Coronary artery (tissue), 2 donors: ENCODE data around the gene ENPP7.

Source experiments
- DNase-seq: peaks from one replicate; pipeline ENCODE4 v3.0.0-alpha.2; 2017; ENCODE audit warnings: low spot score
- H3K27ac ChIP-seq, 2 donors: fragments of 200-600 bp; sonication (generic); one replicate each; pipeline ENCODE4 v1.5.1; 2016 to 2019
- H3K4me3 ChIP-seq: fragments of 200-600 bp; sonication (generic); 2 replicates; pipeline ENCODE4 v1.5.1; 2016; ENCODE audit warnings: mild to moderate bottlenecking, moderate library complexity
- TF ChIP-seq, protein P1 (sequence below): fragments of 200-600 bp; sonication (generic); IDR thresholded peaks from one replicate; pipeline ENCODE4 v1.5.1; 2019; ENCODE audit warnings: antibody characterized with exemption

The ENPP7 gene

DNA sequence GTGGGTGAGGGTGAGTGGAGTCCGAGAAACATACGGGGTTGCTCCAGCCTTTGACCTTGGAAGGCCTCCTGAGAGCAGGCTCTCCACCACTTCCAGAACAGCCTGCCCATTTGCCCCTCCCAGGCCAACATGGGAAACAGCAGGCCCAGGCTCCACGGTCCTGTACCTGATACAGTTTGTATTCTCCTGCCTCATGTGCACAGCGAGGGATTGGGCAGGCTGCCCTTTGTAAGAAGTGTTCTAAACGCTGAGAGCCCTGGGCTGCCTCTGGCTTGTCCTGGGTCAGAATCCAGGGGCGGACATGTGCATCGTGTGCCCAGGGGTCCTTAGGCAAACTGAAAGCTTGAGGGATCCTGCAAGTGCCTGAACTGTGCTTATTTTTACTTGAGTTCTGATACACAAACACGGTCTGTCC, 43.8 kb downstream of the ENPP7 start:
- Histone ChIP-seq H3K27ac (no peak overlapping the region), H3K4me3 (no peak overlapping the region)
- no peak for DNase-seq
- TF ChIP-seq, protein P1, sequence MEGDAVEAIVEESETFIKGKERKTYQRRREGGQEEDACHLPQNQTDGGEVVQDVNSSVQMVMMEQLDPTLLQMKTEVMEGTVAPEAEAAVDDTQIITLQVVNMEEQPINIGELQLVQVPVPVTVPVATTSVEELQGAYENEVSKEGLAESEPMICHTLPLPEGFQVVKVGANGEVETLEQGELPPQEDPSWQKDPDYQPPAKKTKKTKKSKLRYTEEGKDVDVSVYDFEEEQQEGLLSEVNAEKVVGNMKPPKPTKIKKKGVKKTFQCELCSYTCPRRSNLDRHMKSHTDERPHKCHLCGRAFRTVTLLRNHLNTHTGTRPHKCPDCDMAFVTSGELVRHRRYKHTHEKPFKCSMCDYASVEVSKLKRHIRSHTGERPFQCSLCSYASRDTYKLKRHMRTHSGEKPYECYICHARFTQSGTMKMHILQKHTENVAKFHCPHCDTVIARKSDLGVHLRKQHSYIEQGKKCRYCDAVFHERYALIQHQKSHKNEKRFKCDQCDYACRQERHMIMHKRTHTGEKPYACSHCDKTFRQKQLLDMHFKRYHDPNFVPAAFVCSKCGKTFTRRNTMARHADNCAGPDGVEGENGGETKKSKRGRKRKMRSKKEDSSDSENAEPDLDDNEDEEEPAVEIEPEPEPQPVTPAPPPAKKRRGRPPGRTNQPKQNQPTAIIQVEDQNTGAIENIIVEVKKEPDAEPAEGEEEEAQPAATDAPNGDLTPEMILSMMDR, result no peak

DNA sequence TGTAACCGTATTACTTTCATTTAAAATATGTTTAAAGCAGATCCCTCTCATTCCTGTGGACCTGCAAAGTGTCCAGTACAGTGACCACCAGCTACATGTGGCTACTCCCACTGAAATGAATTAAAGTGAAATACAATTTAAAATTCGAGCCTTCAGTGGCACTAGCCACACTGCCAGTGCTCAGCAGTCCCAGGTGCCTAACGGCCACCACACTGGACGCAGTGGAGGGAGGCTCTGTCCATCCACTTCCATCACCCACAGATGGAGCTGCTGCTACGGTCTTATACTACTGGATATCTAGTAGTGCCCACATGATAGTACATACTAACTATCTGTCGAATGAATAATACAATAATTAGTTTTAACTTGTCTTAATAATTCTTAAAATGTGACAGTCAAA, 44.9 kb downstream of the ENPP7 start:
- no peak overlapping the region for H3K27ac ChIP-seq
- H3K4me3 ChIP-seq, result no peak overlapping the region
- DNase-seq, result no peak
- TF ChIP-seq, protein P1, result no peak

DNA sequence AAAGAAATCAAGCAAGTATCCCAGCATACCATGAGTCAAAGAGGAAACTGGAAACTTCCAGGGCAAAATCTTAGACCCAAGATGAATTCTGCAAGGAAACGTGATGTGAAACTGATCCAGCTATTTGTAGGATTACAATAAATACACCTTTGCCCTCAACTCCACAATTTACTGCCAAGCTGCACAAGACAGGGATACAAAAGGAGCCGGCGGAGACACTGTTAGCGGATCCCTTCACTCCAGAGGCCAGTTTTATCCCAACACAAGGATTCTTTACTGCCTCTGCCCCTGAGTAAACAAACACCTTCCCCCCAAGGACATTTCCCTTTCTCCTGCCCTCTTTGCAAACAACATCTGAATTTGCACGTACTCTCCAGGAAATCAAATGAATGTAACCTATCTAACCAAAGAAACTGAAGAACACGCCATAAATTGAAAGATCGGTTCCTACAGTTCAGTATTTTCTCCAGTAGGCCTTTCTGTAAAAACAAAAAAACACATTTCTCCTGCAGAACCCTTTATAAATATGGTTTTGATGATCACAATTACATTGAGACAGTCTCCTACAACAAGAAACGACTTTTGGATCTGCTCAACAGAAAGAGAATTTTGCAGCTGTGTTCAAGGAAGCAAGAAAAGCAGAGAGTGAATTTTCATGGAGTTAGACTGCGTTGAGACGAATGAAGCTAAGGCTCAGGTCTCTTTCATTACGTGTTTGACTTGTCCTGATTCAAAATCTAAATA, 45.8 kb downstream of the ENPP7 start:
- H3K27ac ChIP-seq, result peak overlapping the region in 1 of 2 donors; percentile 69
- no peak for DNase-seq
- TF ChIP-seq, protein P1, result no peak
- H3K4me3 ChIP-seq, result no peak overlapping the region

- Histone ChIP-seq H3K27ac (peak overlapping the region in 1 of 2 donors; percentile 69), H3K4me3 (peak overlapping the region; percentile 85)
- DNase-seq, result no peak
- TF ChIP-seq, protein P1, result no peak
These were observed 46.6 kb downstream of the ENPP7 start for GRCh38 chr17:79777120-79777893.

DNA sequence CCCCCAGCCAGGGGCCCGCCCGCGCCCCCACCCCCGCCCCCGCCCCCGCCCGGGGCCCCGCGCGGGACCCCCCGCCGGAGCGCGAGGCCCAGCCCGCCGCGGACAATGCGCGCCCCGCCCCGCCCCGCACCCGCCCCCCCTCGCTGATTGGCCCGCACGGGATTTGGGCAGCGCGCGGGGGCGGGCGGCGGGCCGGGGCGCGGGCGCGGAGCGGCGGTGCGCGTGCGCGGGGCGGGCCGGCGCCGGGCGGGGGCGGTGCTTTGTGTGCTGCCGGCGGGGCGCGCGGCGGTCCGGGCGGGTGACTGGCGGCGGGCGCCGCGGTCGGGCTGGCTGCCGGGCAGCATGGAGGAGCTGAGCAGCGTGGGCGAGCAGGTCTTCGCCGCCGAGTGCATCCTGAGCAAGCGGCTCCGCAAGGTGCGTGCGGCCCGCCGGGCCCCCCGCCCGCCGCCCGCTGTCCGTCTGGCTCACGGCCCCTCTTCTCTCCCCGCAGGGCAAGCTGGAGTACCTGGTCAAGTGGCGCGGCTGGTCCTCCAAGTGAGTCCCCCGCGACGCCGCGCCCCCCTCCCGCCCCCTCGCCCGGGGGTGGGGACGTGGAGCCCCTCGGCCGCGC, 47.3 kb downstream of the ENPP7 start, which contains the start of gene CBX2:
TSS of gene CBX2 (plus strand) at position 255 of the 610 bp plus-strand sequence. CDS start at position 343, 88 bp downstream.
- TF ChIP-seq, protein P1, result no peak
- DNase-seq, result no peak
- peak within 1 kb of the TSS in 1 of 2 donors; percentile 69 for H3K27ac ChIP-seq

DNA sequence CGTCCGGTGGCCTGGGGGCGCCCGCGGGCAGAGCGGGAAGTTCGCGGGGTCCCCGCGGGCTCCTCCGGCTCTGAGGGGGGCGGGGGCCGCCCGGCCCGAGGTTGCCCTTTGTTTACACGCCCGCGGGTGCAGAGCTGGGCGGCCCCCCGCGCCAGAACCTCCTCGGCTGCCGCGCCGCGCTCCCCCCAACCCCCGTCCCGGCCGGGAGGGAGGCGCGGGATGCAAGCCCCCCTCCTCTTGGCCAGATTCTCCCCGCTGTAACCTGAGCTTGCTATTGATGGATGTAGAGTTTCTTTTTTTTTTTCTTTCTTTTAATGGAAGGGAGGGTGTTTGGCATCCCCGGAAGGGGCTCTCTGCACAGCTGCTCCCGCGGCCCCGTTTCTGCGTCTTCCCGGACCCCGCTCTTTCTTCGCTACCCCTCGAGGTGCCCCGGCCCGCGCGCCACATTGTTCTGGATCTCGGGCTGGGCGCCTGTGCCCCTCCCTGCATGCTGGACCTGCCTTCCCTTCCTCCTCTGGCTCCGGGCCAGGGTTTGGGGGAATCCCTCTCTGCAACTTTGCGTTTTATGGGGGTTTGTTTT, 47.9 kb downstream of the ENPP7 start:
- TF ChIP-seq, protein P1, result no peak
- no peak overlapping the region for H3K27ac ChIP-seq
- no peak for DNase-seq
- peak overlapping the region; percentile 85 for H3K4me3 ChIP-seq

More for the DNA sequence above, 47.3 kb downstream of the ENPP7 start, which contains the start of gene CBX2:
- peak within 1 kb of the TSS; percentile 85 for H3K4me3 ChIP-seq
